ENCODE data around the gene EEFSEC. TPM values are rescaled to one million over a fixed set of nuclear protein-coding genes. Genes with fewer than 3 reads are reported as not detected.

The EEFSEC gene
- total and polyA plus RNA-seq, 8 donors = 11.5 to 23.0 (median 19.9) TPM

DNA sequence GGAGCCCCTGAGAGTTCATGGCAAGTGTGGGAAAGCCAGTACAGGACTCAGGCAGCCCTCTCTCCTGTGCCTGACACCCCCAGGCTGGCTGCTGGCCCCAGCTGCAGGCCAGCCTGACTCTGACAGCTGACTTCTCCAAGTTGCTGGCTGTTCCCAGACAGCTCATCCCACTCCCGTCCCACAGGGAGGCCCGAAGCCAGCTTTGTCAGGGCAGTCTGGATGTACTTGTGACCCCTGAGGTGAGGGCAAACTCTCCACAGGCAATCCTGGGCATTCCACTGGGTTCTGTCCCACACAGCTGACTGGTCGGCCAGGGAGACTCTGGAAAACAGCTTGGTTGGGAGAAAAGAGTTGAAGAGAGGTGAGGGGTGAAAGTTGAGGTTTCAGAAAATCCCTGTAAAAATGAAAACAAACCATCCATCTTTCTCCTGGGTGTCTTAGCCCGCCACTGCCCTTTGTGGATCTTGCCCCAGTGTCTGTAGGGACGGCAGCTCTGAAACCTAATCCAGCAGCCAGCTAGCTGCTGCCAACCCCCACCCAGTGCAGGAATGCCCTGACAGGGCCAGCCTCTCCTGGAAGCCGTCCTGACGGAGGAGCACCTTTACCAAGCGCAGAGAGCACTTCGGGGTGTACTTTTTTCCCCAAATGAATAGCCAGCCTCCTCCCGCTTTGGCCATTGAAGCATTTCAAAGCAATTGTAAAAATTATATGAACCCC lies 225.5 kb downstream of the EEFSEC start:
- Histone ChIP-seq H3K27ac (peak overlapping the region in 1 of 2 donors; percentile 19), H3K36me3 (peaks cover 0 to 4% of the 10 kb centered on the region in 2 donors), H3K4me1 (peaks cover 10 to 17% of the 10 kb centered on the region in 2 donors), H3K27me3 (no peaks in the 10 kb centered on the region), H3K4me3 (no peak overlapping the region), H3K9me3 (no peaks in the 10 kb centered on the region)
- intact Hi-C loops (cut with DNase I) = no loop called here
- ATAC-seq = peak; percentile 79
- TF ChIP-seq, protein P1, sequence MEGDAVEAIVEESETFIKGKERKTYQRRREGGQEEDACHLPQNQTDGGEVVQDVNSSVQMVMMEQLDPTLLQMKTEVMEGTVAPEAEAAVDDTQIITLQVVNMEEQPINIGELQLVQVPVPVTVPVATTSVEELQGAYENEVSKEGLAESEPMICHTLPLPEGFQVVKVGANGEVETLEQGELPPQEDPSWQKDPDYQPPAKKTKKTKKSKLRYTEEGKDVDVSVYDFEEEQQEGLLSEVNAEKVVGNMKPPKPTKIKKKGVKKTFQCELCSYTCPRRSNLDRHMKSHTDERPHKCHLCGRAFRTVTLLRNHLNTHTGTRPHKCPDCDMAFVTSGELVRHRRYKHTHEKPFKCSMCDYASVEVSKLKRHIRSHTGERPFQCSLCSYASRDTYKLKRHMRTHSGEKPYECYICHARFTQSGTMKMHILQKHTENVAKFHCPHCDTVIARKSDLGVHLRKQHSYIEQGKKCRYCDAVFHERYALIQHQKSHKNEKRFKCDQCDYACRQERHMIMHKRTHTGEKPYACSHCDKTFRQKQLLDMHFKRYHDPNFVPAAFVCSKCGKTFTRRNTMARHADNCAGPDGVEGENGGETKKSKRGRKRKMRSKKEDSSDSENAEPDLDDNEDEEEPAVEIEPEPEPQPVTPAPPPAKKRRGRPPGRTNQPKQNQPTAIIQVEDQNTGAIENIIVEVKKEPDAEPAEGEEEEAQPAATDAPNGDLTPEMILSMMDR (IDR thresholded peaks at IDR 0.05) = no peak
- DNase-seq = peak; percentile 36 to 69 (median 61)

DNA sequence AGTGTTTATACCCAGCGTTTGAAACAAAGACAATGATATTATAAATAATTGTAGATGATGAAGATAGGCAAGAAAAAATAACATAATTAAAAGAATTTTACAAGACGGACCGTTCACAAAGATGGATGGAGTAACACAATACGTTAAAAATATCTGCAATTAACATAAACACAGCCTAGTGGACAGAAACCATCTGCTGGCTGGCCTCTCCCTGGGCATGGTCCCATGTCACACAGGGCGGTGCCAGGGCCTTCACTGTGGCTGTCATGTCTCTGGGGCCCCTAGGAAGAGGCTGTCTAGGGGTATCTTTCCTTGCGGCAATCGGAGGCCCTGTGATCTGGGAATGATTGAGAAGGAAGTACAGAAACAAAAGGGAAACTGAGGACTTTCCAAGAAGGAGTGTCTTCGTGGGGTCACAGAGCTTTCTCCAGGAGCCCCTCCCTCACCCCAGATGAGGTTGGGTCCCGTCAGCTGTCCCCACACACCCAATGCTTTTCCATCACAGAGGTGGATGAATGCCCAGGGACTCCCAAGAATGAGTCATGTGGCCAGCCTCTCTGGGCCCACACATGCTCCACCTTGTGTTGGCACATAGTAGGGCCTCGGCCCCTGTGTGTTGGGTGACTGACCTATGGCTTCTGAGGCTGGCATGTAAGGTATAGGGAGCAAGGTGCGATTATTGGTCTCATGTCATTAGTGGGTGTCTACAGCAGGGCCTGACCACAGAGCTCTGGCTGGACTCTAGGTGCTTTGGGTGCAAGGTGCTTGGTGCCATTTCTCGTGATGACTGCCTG lies 226.3 kb downstream of the EEFSEC start:
- no peak overlapping the region for H3K4me3 ChIP-seq
- TF ChIP-seq, protein P1 (IDR thresholded peaks at IDR 0.05) = no peak
- ATAC-seq (no peak), DNase-seq (peak in 1 of 4 donors; percentile 41)
- peaks cover 10 to 18% of the 10 kb centered on the region in 2 donors for H3K4me1 ChIP-seq
- intact Hi-C loops (cut with DNase I) = no loop called here
- peaks cover 0 to 4% of the 10 kb centered on the region in 2 donors for H3K36me3 ChIP-seq
- H3K9me3 ChIP-seq = no peaks in the 10 kb centered on the region
- H3K27me3 ChIP-seq = no peaks in the 10 kb centered on the region
- no peak overlapping the region for H3K27ac ChIP-seq

GRCh38 chr3:128380295-128380694 lies 227.0 kb downstream of the EEFSEC start:
- Histone ChIP-seq H3K27me3 (no peaks in the 10 kb centered on the region), H3K27ac (no peak overlapping the region), H3K4me3 (no peak overlapping the region), H3K36me3 (peaks cover 0 to 4% of the 10 kb centered on the region in 2 donors), H3K9me3 (no peaks in the 10 kb centered on the region), H3K4me1 (peaks cover 10 to 23% of the 10 kb centered on the region in 2 donors)
- DNase-seq (no peak), ATAC-seq (no peak)
- TF ChIP-seq, protein P1 (IDR thresholded peaks at IDR 0.05) = no peak
- intact Hi-C loops (cut with DNase I) = no loop called here

GRCh38 chr3:128380719-128381118 lies 227.4 kb downstream of the EEFSEC start:
- no peak for ATAC-seq
- H3K27ac ChIP-seq = no peak overlapping the region
- peaks cover 0 to 4% of the 10 kb centered on the region in 2 donors for H3K36me3 ChIP-seq
- peaks cover 10 to 24% of the 10 kb centered on the region in 2 donors for H3K4me1 ChIP-seq
- no peak for DNase-seq
- H3K27me3 ChIP-seq = no peaks in the 10 kb centered on the region
- no peak overlapping the region for H3K4me3 ChIP-seq
- intact Hi-C loops (cut with DNase I) = no loop called here
- H3K9me3 ChIP-seq = no peaks in the 10 kb centered on the region
- TF ChIP-seq, protein P1 (IDR thresholded peaks at IDR 0.05) = no peak

DNA sequence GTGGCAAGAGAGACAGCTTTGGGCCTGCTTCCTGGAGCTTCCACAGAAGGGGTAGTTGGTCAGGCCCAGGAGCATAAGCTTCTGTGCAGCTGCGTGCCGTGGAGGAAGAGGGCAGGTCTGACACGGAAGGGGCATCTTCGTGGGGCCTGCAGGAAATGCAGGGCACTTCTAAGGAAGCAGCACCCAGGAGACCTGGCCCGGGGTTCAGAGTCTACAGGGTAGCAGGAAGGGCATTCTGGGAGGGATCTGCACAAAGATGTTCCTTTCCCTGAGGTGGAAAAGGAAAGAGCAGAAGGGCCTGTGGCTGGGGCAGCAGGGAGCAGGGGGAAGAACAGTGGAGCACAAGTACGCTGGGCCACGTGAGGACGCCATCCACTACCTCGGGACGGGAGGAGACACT lies 228.3 kb downstream of the EEFSEC start:
- Histone ChIP-seq H3K27me3 (no peaks in the 10 kb centered on the region), H3K4me3 (no peak overlapping the region)
- ATAC-seq = no peak

More for the DNA sequence above, 228.3 kb downstream of the EEFSEC start:
- TF ChIP-seq, protein P1 (IDR thresholded peaks at IDR 0.05) = no peak
- no peak for DNase-seq
- Histone ChIP-seq H3K4me1 (peaks cover 10 to 24% of the 10 kb centered on the region in 2 donors), H3K9me3 (no peaks in the 10 kb centered on the region), H3K36me3 (no peaks in the 10 kb centered on the region), H3K27ac (no peak overlapping the region)
- intact Hi-C loops (cut with DNase I) = no loop called here
